Right renal cortex interstitium (tissue), 3 donors: ENCODE results near the gene UBE2E2. TPM values are rescaled to one million over a fixed set of nuclear protein-coding genes. Genes with fewer than 3 reads are reported as not detected.

Experiments used
- DNase-seq, 3 donors: peaks; one replicate each; pipeline ENCODE4 v3.0.0-alpha.2; 2013; ENCODE audit warnings: low read depth in 3 of 3, low spot score in 2 of 3
- polyA plus RNA-seq, 3 donors: library from polyadenylated mRNA; unstranded; fragments of 120-200 nt; gene quantifications; one replicate each; pipeline ENCODE4 v1.2.1, GENCODE V29; 2013; ENCODE audit not compliant: insufficient read length in 3 of 3

The UBE2E2 gene
- polyA plus RNA-seq, 3 donors = 54.3 to 71.0 (median 62.4) TPM

- no peak for DNase-seq
Measured at GRCh38 chr3:23461069-23461468, 257.9 kb downstream of the UBE2E2 start.

GRCh38 chr3:23463791-23464190 is 260.7 kb downstream of the UBE2E2 start:
- no peak for DNase-seq

- no peak for DNase-seq
Measured at GRCh38 chr3:23465569-23465968, 262.4 kb downstream of the UBE2E2 start.

GRCh38 chr3:23468203-23468602 is 265.1 kb downstream of the UBE2E2 start:
- no peak for DNase-seq

- no peak for DNase-seq
Measured at GRCh38 chr3:23474580-23475357, 271.6 kb downstream of the UBE2E2 start.

GRCh38 chr3:23475446-23475845 is 272.3 kb downstream of the UBE2E2 start:
- DNase-seq = no peak

- DNase-seq = no peak
Measured at GRCh38 chr3:23479026-23479425, 275.9 kb downstream of the UBE2E2 start.

GRCh38 chr3:23479615-23480328 is 276.6 kb downstream of the UBE2E2 start:
- no peak for DNase-seq

- no peak for DNase-seq
Measured at GRCh38 chr3:23480329-23480714, 277.2 kb downstream of the UBE2E2 start.

- no peak for DNase-seq
Measured at GRCh38 chr3:23481011-23481615, 278.0 kb downstream of the UBE2E2 start.

GRCh38 chr3:23481616-23482278 is 278.6 kb downstream of the UBE2E2 start:
- DNase-seq = no peak

GRCh38 chr3:23484386-23484785 is 281.3 kb downstream of the UBE2E2 start:
- DNase-seq = no peak

- DNase-seq = no peak
Measured at GRCh38 chr3:23485922-23486321, 282.8 kb downstream of the UBE2E2 start.

- DNase-seq = no peak
Measured at GRCh38 chr3:23487015-23487414, 283.9 kb downstream of the UBE2E2 start.

- DNase-seq = no peak
Measured at GRCh38 chr3:23488618-23489017, 285.5 kb downstream of the UBE2E2 start.

GRCh38 chr3:23489300-23490158 is 286.4 kb downstream of the UBE2E2 start:
- no peak for DNase-seq

GRCh38 chr3:23490459-23490858 is 287.3 kb downstream of the UBE2E2 start:
- DNase-seq = no peak

GRCh38 chr3:23492057-23492456 is 288.9 kb downstream of the UBE2E2 start:
- no peak for DNase-seq

- no peak for DNase-seq
Measured at GRCh38 chr3:23493889-23494288, 290.8 kb downstream of the UBE2E2 start.

- DNase-seq = no peak
Measured at GRCh38 chr3:23494967-23495366, 291.8 kb downstream of the UBE2E2 start.
